BE2C (cell line): ENCODE results near the gene VWA3B.

Source experiments
- DNase-seq: peaks from one replicate; pipeline ENCODE4 v3.0.0-alpha.2; 2020
- H3K27me3 ChIP-seq: fragments of 250-450 bp; sonication (Bioruptor Pico); 2 replicates; pipeline ENCODE4 v1.5.1; 2020; ENCODE audit warnings: mild to moderate bottlenecking
- H3K36me3 ChIP-seq: fragments of 250-450 bp; sonication (Bioruptor Pico); 2 replicates; pipeline ENCODE4 v1.5.1; 2020; ENCODE audit warnings: mild to moderate bottlenecking
- H3K4me1 ChIP-seq: fragments of 250-450 bp; sonication (Bioruptor Pico); 2 replicates; pipeline ENCODE4 v1.5.1; 2020
- H3K4me3 ChIP-seq: 2 replicates; pipeline ENCODE4 v1.5.1; 2011; ENCODE audit warnings: low read depth, low read length
- H3K9me3 ChIP-seq: fragments of 250-450 bp; sonication (Bioruptor Pico); 2 replicates; pipeline ENCODE4 v1.5.1; 2020
- TF ChIP-seq, protein P1 (sequence below): IDR thresholded peaks from 2 replicates; pipeline ENCODE4 v1.5.1; 2012; ENCODE audit warnings: mild to moderate bottlenecking, low read depth, low read length

The VWA3B gene

DNA sequence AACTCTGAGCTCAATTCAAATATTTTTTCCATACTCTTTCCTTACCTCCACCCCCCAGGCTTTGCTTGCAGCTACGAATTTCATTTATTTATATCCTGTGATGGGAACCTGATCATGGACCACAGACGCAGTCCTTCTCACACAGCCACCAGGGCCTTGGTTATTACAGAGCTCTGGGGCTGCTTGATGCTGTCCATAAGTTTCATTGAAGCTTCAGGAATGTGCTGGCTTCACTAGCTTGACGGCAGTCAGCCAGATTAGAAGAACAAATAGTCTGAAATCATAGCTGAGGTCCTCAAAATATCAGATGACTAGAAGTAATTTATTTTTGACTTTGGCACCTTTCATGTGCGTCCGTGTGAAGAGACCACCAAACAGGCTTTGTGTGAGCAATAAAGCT is 104.9 kb downstream of the VWA3B start:
- Histone ChIP-seq H3K4me1 (no peaks in the 10 kb centered on the region), H3K4me3 (no peak overlapping the region), H3K9me3 (no peaks in the 10 kb centered on the region), H3K27me3 (no peaks in the 10 kb centered on the region), H3K36me3 (no peaks in the 10 kb centered on the region)
- TF ChIP-seq, protein P1, sequence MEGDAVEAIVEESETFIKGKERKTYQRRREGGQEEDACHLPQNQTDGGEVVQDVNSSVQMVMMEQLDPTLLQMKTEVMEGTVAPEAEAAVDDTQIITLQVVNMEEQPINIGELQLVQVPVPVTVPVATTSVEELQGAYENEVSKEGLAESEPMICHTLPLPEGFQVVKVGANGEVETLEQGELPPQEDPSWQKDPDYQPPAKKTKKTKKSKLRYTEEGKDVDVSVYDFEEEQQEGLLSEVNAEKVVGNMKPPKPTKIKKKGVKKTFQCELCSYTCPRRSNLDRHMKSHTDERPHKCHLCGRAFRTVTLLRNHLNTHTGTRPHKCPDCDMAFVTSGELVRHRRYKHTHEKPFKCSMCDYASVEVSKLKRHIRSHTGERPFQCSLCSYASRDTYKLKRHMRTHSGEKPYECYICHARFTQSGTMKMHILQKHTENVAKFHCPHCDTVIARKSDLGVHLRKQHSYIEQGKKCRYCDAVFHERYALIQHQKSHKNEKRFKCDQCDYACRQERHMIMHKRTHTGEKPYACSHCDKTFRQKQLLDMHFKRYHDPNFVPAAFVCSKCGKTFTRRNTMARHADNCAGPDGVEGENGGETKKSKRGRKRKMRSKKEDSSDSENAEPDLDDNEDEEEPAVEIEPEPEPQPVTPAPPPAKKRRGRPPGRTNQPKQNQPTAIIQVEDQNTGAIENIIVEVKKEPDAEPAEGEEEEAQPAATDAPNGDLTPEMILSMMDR = no peak
- DNase-seq = no peak

- Histone ChIP-seq H3K27me3 (no peaks in the 10 kb centered on the region), H3K36me3 (no peaks in the 10 kb centered on the region), H3K9me3 (no peaks in the 10 kb centered on the region), H3K4me1 (no peaks in the 10 kb centered on the region), H3K4me3 (no peak overlapping the region)
- TF ChIP-seq, protein P1 = no peak
- DNase-seq = no peak
Observed at GRCh38 chr2:98201576-98201975, 114.6 kb downstream of the VWA3B start.

DNA sequence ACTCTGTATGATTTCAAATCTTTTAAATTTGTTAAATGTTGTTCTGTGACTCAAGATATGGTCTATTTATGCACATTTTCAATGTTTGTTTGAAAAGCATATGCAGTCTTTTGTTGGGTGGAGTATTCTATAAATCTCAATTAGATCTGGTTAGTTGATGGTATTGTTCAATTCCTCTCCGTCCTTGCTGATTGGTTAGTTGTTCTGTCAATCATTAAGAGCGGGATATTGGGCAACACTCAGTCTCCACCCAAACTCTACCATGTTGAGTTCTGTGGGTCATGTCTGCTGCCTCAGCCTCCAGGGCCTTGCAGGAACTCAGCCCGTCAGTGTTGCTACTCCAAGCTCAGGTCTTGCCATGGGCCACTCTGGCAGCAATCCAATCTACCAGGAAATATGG is 118.9 kb downstream of the VWA3B start:
- Histone ChIP-seq H3K4me3 (no peak overlapping the region), H3K36me3 (no peaks in the 10 kb centered on the region), H3K9me3 (no peaks in the 10 kb centered on the region), H3K27me3 (no peaks in the 10 kb centered on the region), H3K4me1 (no peaks in the 10 kb centered on the region)
- DNase-seq = no peak
- TF ChIP-seq, protein P1 = no peak

- peaks cover 5% of the 10 kb centered on the region; the same call in 1 of the 2 replicates for H3K27me3 ChIP-seq
- no peak for DNase-seq
- TF ChIP-seq, protein P1 = no peak
- H3K4me3 ChIP-seq = no peak overlapping the region
- no peaks in the 10 kb centered on the region for H3K36me3 ChIP-seq
- no peaks in the 10 kb centered on the region for H3K4me1 ChIP-seq
- H3K9me3 ChIP-seq = no peaks in the 10 kb centered on the region
Observed at GRCh38 chr2:98212092-98213000, 125.4 kb downstream of the VWA3B start.

GRCh38 chr2:98216616-98217015 is 129.6 kb downstream of the VWA3B start:
- H3K9me3 ChIP-seq = no peaks in the 10 kb centered on the region
- H3K36me3 ChIP-seq = no peaks in the 10 kb centered on the region
- no peak for DNase-seq
- H3K27me3 ChIP-seq = peaks cover 5% of the 10 kb centered on the region; the same call in 1 of the 2 replicates
- no peaks in the 10 kb centered on the region for H3K4me1 ChIP-seq
- TF ChIP-seq, protein P1 = no peak
- no peak overlapping the region for H3K4me3 ChIP-seq

DNA sequence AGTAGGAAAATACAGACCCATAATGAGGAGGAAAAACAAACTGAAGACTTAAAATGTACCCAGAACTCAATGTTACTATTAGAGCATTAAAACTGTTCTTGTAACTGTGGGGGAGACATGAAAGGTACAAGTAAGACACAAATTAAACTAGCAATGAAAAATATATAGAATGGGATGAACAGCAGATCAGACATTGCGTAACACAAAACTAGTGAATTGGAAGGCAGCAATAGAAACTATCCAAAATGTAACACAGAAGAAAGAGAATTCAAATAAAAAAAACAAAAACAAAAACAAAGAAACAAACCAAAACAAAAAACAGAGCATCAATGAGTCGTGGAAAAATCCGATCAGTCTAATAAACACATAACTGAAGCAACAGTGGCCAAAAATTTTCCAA is 132.2 kb downstream of the VWA3B start:
- Histone ChIP-seq H3K27me3 (no peaks in the 10 kb centered on the region), H3K9me3 (no peaks in the 10 kb centered on the region), H3K4me3 (no peak overlapping the region), H3K36me3 (no peaks in the 10 kb centered on the region), H3K4me1 (no peaks in the 10 kb centered on the region)
- no peak for DNase-seq
- TF ChIP-seq, protein P1 = no peak
